Astrocyte (in vitro differentiated cells and primary cell): ENCODE data around the gene BTG2.

Source experiments
- EZH2 ChIP-seq: IDR thresholded peaks from 2 replicates; pipeline ENCODE4 v1.6.1; 2012; ENCODE audit warnings: mild to moderate bottlenecking, low read length, inconsistent platforms; ENCODE audit not compliant: insufficient read depth
- TF ChIP-seq, protein P1 (sequence below): IDR thresholded peaks from 2 replicates; pipeline ENCODE4 v1.5.1; 2011; ENCODE audit warnings: low read depth, mild to moderate bottlenecking, inconsistent platforms, low read length, moderate library complexity; ENCODE audit not compliant: insufficient read depth

DNA sequence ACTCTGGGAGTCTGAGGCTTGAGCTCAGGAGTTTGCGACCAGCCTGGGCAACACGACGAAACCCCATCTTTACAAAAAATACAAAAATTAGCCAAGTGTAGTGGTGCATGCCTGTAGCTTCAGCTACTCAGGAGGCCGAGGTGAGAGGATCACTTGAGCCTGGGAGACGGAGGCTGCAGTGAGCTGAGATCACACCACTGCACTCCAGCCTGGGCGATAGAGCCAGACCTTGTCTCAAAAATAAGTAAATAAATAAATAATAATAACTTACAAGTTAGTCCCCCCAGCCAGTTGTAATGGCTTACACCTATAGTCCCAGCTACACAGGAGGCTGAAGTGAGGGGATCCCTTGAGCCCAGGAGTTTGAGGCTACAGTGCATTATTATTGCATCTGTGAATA lies 21.7 kb upstream of the BTG2 start:
- no peak for TF ChIP-seq EZH2
- TF ChIP-seq, protein P1, sequence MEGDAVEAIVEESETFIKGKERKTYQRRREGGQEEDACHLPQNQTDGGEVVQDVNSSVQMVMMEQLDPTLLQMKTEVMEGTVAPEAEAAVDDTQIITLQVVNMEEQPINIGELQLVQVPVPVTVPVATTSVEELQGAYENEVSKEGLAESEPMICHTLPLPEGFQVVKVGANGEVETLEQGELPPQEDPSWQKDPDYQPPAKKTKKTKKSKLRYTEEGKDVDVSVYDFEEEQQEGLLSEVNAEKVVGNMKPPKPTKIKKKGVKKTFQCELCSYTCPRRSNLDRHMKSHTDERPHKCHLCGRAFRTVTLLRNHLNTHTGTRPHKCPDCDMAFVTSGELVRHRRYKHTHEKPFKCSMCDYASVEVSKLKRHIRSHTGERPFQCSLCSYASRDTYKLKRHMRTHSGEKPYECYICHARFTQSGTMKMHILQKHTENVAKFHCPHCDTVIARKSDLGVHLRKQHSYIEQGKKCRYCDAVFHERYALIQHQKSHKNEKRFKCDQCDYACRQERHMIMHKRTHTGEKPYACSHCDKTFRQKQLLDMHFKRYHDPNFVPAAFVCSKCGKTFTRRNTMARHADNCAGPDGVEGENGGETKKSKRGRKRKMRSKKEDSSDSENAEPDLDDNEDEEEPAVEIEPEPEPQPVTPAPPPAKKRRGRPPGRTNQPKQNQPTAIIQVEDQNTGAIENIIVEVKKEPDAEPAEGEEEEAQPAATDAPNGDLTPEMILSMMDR: no peak
